Measurements from ENCODE around the gene ERVFRD-1.

Gene ERVFRD-1

GRCh38 chr6:11083491-11083890 lies 28.0 kb downstream of the ERVFRD-1 start:
- no peak for TF ChIP-seq CTCF (IDR thresholded peaks at IDR 0.05; ENCODE audit: low read depth, low read length, missing control alignments)
- no peak for DNase-seq (ENCODE audit: low read depth)
- in situ Hi-C loops (cut with HindIII; ENCODE audit: low sequenced_read_pairs): no loop called here
- H3K4me3 ChIP-seq (ENCODE audit: low read depth, low read length): no peak overlapping the region

- no peak for DNase-seq (ENCODE audit: low read depth)
- in situ Hi-C loops (cut with HindIII; ENCODE audit: low sequenced_read_pairs): no loop called here
- no peak for TF ChIP-seq CTCF (IDR thresholded peaks at IDR 0.05; ENCODE audit: low read depth, low read length, missing control alignments)
- H3K4me3 ChIP-seq (ENCODE audit: low read depth, low read length): no peak overlapping the region
These were observed 31.2 kb downstream of the ERVFRD-1 start for GRCh38 chr6:11080296-11080695.

GRCh38 chr6:11078266-11078665 lies 33.3 kb downstream of the ERVFRD-1 start:
- no peak for DNase-seq (ENCODE audit: low read depth)
- no peak for TF ChIP-seq CTCF (IDR thresholded peaks at IDR 0.05; ENCODE audit: low read depth, low read length, missing control alignments)
- in situ Hi-C loops (cut with HindIII; ENCODE audit: low sequenced_read_pairs): loop anchor here (10.0 kb wide), 1 partner anchor 123 kb away; no protein-coding TSS in a partner anchor
- H3K4me3 ChIP-seq (ENCODE audit: low read depth, low read length): no peak overlapping the region

- no peak for TF ChIP-seq CTCF (IDR thresholded peaks at IDR 0.05; ENCODE audit: low read depth, low read length, missing control alignments)
- no peak overlapping the region for H3K4me3 ChIP-seq (ENCODE audit: low read depth, low read length)
- in situ Hi-C loops (cut with HindIII; ENCODE audit: low sequenced_read_pairs): loop anchor here (10.0 kb wide), 1 partner anchor 122 kb away; no protein-coding TSS in a partner anchor
- no peak for DNase-seq (ENCODE audit: low read depth)
These were observed 35.0 kb downstream of the ERVFRD-1 start for GRCh38 chr6:11076540-11076939.

GRCh38 chr6:11072101-11072500 lies 39.4 kb downstream of the ERVFRD-1 start:
- TF ChIP-seq CTCF (IDR thresholded peaks at IDR 0.05; ENCODE audit: low read depth, low read length, missing control alignments): no peak
- H3K4me3 ChIP-seq (ENCODE audit: low read depth, low read length): no peak overlapping the region
- in situ Hi-C loops (cut with HindIII; ENCODE audit: low sequenced_read_pairs): loop anchor here (10.0 kb wide), 1 partner anchor 117 kb away; no protein-coding TSS in a partner anchor
- no peak for DNase-seq (ENCODE audit: low read depth)

GRCh38 chr6:11069760-11070159 lies 41.8 kb downstream of the ERVFRD-1 start:
- no peak for TF ChIP-seq CTCF (IDR thresholded peaks at IDR 0.05; ENCODE audit: low read depth, low read length, missing control alignments)
- H3K4me3 ChIP-seq (ENCODE audit: low read depth, low read length): no peak overlapping the region
- DNase-seq (ENCODE audit: low read depth): no peak
- in situ Hi-C loops (cut with HindIII; ENCODE audit: low sequenced_read_pairs): loop anchor here (10.0 kb wide), 1 partner anchor 115 kb away; no protein-coding TSS in a partner anchor

Measured in astrocyte of the cerebellum (primary cell).